C4-2B (cell line): ENCODE measurements around the gene PARP4.
"Not testable (repeated sequence)": the region's sequence is repeated elsewhere in the genome, so short reads cannot be mapped to it uniquely, and the experiment has no call there.

Source experiments
- H3K27ac ChIP-seq: fragments of 450-650 bp; 2 replicates; pipeline ENCODE4 v1.5.1; 2017
- ZFX ChIP-seq: fragments of 450-650 bp; IDR thresholded peaks from 2 replicates; pipeline ENCODE4 v1.6.1; 2017
- TF ChIP-seq, protein P1 (sequence below): fragments of 450-650 bp; conservative IDR thresholded peaks from 2 replicates; pipeline ENCODE4 v1.5.1; 2017; ENCODE audit warnings: mild to moderate bottlenecking

PARP4 gene

DNA sequence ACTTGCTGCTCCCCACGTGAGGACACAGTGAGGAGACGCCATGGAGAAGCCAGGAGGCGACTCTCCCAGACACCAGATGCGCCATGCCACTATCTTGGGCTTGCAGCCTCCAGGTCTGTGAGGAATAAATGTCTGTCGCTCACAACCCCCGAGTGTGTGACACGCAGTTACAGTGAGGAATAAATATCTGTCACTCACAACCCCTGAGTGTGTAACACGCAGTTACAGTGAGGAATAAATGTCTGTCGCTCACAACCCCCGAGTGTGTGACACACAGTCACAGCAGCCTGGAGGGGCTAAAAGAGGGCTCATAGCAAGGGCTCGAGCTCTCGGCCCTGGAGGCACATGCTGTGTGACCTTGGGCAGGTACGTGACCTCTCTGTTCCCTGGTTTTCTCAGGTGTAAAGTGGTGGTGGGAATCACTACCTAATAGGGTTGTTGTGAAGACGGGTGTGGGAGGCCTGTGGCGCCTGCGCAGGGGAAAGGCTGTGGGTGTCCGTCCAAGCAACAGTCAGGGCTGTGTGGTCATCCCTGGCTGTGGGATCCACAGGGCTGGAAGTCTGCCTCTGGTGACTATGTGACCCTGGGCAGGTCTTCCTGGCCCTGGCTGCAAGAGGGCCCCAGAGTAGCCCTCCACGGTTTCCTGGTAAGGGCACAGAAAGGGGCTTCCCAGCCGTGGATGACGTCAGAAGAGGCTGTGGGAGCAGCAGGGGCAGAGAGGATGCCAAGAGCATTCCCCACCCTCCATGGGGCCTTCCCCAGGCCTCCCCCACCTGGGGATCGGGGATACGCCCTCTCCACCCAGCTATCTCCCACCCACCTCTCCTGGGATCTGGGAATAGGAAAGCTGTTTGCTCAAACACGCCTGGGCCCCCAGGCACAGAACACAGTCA is 125.5 kb downstream of the PARP4 start:
- no peak overlapping the region for H3K27ac ChIP-seq
- TF ChIP-seq, protein P1, sequence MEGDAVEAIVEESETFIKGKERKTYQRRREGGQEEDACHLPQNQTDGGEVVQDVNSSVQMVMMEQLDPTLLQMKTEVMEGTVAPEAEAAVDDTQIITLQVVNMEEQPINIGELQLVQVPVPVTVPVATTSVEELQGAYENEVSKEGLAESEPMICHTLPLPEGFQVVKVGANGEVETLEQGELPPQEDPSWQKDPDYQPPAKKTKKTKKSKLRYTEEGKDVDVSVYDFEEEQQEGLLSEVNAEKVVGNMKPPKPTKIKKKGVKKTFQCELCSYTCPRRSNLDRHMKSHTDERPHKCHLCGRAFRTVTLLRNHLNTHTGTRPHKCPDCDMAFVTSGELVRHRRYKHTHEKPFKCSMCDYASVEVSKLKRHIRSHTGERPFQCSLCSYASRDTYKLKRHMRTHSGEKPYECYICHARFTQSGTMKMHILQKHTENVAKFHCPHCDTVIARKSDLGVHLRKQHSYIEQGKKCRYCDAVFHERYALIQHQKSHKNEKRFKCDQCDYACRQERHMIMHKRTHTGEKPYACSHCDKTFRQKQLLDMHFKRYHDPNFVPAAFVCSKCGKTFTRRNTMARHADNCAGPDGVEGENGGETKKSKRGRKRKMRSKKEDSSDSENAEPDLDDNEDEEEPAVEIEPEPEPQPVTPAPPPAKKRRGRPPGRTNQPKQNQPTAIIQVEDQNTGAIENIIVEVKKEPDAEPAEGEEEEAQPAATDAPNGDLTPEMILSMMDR = no peak
- no peak for TF ChIP-seq ZFX

- TF ChIP-seq ZFX = no peak
- TF ChIP-seq, protein P1 = no peak
- no peak overlapping the region for H3K27ac ChIP-seq
Measured at GRCh38 chr13:24385902-24386301, 126.7 kb downstream of the PARP4 start.

DNA sequence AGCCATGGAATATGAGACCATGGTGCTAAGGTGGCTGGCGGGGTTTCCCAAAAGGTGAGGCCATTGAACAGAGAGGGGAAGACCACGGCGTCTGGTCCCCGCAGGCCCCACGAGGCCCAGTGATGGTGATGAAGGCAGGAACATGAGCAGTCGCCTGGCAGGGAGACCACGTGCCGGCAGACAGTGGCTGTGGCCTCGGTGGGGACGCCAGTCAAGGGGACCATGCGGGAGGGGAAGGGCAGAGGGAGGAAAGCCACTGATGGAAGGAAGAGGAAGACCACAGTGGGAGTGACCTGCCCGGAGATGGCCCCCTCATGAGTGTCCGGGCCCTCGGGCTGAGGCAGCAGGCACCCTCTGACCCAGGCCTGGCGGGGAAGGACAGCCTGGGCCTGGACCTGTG is 127.6 kb downstream of the PARP4 start:
- H3K27ac ChIP-seq = not testable (repeated sequence)

GRCh38 chr13:24384091-24384490 is 128.5 kb downstream of the PARP4 start:
- not testable (repeated sequence) for H3K27ac ChIP-seq

DNA sequence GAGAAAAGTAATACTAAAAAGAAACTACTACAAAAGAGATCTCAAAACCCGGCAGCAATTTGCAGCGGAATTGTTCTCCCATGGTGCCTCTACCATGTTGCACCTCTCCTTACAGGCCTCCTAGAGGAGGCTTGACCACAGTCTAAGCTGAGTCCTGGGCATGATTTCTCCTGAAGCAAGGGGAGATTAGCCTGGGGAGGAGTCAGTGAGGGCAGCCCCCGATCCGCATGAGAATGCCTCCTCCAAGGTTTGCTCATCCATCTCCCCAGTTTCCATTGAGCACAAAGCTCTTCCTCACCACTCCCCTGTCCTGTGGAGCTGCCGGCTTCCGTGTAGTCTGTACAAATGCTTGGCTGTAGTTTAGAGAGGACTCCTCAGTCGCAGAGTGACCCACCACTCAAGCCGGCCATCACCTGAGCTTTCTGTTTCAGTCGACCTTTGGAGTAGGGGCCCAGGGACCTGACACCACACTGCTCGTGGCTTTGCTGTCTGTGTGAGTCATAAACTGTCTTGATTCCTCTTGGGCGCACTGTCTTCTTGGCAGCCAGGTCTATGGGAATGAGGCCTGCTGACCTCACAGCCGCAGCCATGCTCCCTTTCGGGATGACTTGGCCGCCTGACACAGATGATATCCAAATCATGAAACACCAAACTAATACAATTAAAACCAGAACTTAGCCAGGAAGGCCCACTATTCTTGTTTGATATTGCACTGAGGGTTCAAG is 130.9 kb downstream of the PARP4 start:
- TF ChIP-seq ZFX = no peak

GRCh38 chr13:24380881-24381280 is 131.7 kb downstream of the PARP4 start:
- not testable (repeated sequence) for H3K27ac ChIP-seq

More for the DNA sequence above, 130.9 kb downstream of the PARP4 start:
- no peak overlapping the region for H3K27ac ChIP-seq

GRCh38 chr13:24380227-24380626 is 132.4 kb downstream of the PARP4 start:
- H3K27ac ChIP-seq = not testable (repeated sequence)

DNA sequence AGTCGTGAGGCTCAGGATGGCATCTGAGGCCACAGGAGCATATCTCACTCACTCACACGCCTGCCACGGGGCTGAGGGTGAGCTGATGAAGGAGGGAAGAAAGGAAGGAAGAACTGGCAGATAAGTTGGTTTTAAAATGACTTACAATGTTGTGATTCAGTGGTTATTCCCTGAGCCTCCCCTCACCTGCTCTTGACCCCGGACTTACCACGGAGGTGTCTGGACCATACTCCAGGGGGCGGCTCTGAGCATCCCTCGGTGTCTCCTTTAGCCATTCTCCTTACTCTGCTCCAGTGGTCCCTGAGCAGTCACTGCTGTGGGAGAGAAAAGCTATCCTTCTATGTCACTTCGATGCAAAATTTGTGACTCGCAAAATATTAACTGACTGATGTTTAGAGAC is 141.3 kb downstream of the PARP4 start:
- H3K27ac ChIP-seq = not testable (repeated sequence)
